NCI-H2107 (cell line): ENCODE results near the gene ZNF791.
"Not testable (repeated sequence)": the region's sequence is repeated elsewhere in the genome, so short reads cannot be mapped to it uniquely, and the experiment has no call there.

Experiments
- DNase-seq: peaks from one replicate; lab custom pipeline; 2025; lab: John Stamatoyannopoulos, UW

Gene ZNF791

GRCh38 chr19:12610540-12611360 is at the start of gene ZNF791, which contains the start of gene ZNF490:
TSS of gene ZNF791 (plus strand) at chr19:12610920. CDS start at chr19:12611080, 160 bp downstream.
TSS of gene ZNF490 (minus strand) at chr19:12610813. CDS start at chr19:12610680, 133 bp downstream.
- DNase-seq, result peak; percentile 91

DNA sequence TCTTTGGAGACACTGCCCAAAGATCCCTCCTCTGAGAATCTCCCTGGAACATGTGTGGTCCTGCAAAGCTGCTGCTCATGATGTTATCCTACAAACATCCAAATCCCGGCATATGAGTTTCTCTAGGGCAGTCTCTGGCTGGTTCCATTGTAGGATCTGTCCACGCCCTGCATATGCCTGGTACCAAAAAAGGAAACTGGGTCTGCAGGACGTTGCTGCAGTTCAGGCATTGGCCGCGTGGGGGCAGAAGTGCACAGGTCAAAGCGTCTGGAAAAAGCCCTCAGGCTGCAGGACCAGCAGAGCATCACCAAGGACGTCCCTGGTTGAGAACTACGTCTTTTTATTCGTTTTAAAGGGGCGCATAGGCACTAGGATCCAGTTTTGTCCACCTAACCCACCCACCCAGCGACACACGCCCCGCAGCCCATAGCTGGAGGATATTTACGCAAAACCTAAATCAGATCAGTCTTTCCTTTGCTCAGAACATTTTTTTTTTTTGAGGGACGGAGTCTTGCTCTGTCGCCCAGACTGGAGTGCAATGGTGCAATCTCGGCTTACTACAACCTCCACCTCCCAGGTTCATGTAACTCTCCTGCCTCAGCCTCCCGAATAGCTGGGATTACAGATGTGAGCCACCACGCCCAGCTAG is 46.6 kb upstream of the ZNF791 start:
- DNase-seq, result peak; percentile 75

- DNase-seq, result not testable (repeated sequence)
These were observed 44.3 kb upstream of the ZNF791 start for GRCh38 chr19:12566380-12566779.

GRCh38 chr19:12567951-12568350 is 42.8 kb upstream of the ZNF791 start:
- no peak for DNase-seq

DNA sequence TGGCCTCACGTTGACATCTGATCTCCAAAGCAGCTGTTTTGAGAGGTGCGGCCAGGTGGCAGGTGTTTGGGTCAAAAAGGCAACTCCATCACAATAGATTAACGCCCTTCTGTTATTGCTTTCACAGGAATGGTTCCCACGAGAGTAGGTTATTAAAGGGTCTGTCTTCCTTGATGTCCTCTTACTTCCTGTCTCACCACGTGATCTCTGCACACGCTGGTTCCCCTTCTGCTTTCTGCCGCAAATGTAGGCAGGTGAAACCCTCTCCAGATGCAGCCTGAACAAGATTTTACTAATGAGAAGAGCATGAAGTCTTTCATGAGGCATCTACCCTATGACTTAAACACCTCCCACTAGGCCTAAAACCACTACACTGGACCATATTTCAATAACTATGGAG is 36.7 kb upstream of the ZNF791 start:
- no peak for DNase-seq

DNA sequence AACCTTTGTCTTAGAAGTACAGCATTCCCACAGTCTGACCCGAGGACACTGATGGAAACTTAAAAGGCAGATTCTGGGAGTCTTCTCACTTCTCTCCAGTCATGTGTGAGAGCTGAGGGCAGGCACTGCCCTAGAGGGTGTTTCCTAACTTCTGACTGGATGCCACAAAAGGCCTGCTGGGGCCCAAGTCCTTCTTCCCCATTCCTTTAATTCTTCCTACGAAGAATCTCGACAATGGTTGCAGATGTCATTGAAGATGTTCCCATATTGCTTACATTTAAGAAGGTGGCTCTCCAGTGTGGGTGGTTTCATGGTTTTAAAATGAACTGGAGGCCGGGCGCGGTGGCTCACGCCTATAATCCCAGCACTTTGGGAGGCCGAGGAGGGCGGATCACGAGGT is 32.1 kb upstream of the ZNF791 start:
- no peak for DNase-seq

DNA sequence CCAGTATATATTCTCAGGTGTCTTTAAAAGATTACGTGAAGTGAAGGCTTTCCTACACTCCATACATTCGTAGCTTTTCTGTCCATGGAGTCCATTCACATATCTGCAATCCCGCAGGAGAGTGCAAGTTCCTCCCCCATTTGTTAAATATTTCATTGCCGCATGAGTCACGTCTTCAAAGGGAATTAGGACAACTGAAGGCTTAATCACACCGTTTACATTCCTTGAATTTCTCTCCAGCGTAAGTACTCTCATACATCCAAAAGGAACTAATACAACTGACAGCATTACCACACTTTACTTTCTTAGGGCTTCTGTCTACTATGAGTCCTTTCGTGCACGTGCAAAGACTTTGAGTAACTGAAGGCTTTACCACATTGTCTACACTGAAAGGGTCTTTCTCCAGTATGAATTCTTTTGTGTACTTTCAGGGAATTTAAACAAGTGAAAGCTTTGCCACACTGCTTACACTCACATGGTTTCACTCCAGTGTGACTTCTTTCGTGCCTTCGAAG is 30.5 kb upstream of the ZNF791 start:
- no peak for DNase-seq

- DNase-seq, result no peak
These were observed 29.6 kb upstream of the ZNF791 start for GRCh38 chr19:12581100-12581499.

DNA sequence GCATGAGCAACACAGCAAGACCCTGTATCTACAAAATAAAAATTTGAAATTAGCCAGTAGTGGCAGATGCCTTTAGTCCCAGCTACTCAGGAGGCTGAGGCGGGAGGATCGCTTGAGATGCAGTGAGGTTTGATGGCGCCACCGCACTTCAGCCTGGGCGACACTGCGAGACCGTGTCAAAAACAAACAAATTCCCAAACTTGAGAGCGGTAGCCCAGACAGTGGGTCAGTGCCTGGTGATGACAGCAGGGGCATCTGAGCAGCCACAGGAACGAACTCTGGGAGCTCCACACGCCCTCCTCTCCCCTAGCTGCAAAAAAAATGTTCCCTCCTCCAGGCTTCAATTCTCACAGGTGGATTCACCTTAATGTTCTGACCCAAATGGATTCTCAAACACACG is 14.2 kb upstream of the ZNF791 start:
- DNase-seq, result no peak

- DNase-seq, result no peak
These were observed 13.7 kb upstream of the ZNF791 start for GRCh38 chr19:12596927-12597548.

- DNase-seq, result no peak
These were observed 13.1 kb upstream of the ZNF791 start for GRCh38 chr19:12597594-12597993.

DNA sequence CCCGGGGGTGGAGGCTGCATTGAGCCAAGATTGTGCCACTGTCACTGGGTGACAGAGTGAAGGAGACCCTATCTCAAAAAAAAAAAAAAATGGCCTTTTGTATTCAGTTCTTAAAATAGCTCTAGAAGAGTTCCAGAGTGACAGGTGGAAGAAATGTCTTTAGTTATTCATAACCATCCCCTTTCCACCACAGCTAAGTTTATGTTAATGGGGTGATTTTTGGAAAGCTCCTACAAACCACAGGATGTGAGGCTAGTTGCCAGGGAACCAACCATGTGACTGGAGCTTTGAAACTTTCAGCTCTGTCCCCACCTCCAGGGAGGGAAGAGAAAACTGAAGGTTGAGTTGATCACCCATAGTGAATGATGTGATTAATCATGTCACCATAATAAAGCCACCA is 7.0 kb upstream of the ZNF791 start:
- DNase-seq, result no peak

- DNase-seq, result no peak
These were observed 3.9 kb upstream of the ZNF791 start for GRCh38 chr19:12606796-12607195.

DNA sequence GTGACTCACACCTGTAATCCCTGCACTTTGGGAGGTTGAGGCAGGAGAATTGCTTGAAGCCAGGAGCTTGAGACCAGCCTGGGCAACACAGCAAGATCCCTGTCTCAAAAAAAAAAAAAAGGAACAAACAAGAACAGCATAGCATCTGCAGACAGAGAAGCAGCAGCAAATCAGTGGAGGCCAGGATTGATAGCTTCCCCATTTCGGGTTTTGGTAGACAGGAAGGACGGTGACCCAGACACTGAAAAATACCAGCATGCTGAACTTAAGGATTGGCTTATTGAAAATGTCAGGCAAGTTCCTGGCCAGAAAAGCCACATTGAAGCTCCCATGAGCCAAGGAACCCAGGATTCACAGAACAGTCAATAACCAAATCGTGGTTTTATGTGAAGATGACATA is 3.1 kb upstream of the ZNF791 start:
- no peak for DNase-seq

DNA sequence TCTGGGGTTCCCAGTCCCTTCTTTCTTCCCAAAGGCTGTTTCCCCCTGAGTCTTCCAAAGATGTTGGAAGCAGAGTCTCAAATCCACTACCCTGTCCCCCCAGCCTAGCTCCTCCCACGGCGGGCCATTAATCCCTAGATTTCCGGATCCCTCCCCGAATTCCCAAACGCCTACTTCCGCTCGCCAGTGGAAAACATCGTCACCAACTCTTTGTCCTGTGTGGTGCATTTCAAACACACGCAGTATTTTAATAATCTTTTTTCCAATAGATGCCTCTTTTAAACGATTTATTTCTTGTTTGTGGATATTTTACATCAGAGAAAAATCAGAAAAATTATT is 610 bp downstream of the ZNF791 start:
- peak; percentile 43 for DNase-seq

GRCh38 chr19:12617646-12618045 is 6.9 kb downstream of the ZNF791 start:
- DNase-seq, result no peak

DNA sequence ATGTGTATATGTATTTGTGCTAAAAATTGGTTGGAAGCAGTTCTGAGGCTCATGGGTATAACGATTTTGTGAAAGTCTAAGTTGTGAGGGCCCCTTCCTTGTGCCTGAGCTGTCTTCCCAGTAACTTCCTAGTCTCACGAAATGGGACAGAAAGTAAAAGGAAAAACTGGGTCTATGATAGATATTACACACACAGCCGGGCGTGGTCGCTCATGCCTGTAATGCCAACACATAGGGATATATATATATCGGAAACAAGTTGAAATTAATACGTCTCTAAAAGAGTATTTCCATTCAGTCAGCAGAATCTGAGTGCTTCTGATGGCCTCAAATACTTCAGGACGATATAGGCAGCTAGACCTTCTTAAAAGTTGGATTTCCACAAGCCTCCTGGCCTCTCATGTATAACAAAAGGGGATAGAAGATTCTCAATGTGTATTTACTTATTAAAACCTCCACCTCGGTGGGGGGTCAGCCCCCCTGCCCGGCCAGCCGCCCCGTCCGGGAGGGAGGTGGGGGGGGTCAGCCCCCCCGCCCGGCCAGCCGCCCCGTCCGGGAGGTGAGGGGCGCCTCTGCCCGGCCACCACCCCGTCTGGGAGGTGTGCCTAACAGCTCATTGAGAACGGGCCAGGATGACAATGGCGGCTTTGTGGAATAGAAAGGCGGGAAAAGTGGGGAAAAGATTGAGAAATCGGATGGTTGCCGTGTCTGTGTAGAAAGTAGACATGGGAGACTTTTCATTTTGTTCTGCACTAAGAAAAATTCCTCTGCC is 10.7 kb downstream of the ZNF791 start:
- not testable (repeated sequence) for DNase-seq

GRCh38 chr19:12623361-12624031 is 12.8 kb downstream of the ZNF791 start:
- DNase-seq, result no peak

DNA sequence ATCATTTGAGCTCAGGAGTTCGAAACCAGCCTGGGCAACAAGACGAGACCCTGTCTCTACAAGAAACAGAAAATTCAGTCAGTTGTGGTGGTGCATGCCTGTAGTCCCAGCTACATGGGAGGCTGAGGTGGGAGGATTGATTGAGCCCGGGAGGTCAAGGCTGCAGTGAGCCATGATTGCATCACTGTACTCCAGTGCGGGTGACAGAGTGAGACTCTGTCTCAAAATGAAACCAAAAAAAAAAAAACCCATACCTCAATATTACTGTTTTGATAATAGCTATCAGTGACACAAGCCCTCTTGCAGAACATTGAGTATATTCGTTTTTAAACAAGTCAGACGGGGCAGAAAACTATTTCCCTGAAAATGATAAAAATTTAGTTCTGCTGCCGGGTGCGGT is 16.2 kb downstream of the ZNF791 start:
- no peak for DNase-seq

DNA sequence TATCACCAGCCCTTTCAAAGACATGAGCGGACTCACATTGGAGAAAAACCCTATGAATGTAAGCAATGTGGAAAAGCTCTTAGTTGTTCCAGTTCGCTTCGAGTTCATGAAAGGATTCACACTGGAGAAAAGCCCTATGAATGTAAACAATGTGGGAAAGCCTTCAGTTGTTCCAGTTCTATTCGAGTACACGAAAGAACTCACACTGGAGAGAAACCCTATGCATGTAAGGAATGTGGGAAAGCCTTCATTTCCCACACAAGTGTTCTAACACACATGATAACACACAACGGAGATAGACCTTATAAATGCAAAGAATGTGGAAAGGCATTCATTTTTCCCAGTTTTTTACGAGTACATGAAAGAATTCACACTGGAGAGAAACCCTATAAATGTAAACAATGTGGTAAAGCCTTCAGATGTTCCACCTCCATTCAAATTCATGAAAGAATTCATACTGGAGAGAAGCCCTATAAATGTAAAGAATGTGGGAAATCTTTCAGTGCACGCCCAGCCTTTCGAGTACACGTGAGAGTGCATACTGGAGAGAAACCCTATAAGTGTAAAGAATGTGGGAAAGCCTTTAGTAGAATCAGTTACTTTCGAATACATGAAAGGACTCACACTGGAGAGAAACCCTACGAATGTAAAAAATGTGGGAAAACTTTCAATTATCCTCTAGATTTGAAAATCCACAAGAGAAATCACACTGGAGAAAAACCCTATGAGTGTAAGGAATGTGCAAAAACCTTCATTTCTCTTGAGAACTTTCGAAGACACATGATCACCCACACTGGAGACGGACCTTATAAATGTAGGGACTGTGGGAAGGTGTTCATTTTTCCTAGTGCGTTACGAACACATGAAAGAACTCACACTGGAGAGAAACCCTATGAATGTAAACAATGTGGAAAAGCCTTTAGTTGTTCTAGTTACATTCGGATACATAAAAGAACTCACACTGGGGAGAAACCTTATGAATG is 17.6 kb downstream of the ZNF791 start:
- DNase-seq, result no peak
